ENCODE results near the gene MICAL2. TPM values are rescaled to one million over a fixed set of nuclear protein-coding genes. Genes with fewer than 3 reads are reported as not detected.
A peak's percentile ranks its signal among the peaks of the same experiment; 100 is the strongest.

The MICAL2 gene
- total RNA-seq, 1 donor = 156 TPM

DNA sequence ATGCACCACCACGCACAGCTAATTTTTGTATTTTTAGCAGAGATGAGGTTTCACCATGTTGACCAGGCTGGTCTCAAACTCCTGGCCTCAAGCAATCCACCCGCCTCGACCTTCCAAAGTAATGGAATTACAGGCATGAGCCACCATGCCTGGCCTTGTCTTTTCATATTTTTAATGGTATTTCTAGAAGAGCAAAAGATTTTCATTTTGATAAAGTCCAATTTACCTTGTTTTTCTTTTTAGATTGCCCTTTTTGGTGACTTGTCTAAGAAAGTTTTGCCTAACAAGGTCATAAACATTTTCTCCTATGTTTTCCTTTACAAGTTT lies 45.5 kb upstream of the MICAL2 start:
- no peak overlapping the region for H3K27ac ChIP-seq (ENCODE audit: low read depth, low read length)
- H3K27me3 ChIP-seq (ENCODE audit: insufficient read depth, low read length) = no peaks in the 10 kb centered on the region
- H3K4me3 ChIP-seq (ENCODE audit: insufficient read depth, low read length) = no peak overlapping the region
- no peak overlapping the region for H2AFZ ChIP-seq (ENCODE audit: low read length)
- TF ChIP-seq, protein P1, sequence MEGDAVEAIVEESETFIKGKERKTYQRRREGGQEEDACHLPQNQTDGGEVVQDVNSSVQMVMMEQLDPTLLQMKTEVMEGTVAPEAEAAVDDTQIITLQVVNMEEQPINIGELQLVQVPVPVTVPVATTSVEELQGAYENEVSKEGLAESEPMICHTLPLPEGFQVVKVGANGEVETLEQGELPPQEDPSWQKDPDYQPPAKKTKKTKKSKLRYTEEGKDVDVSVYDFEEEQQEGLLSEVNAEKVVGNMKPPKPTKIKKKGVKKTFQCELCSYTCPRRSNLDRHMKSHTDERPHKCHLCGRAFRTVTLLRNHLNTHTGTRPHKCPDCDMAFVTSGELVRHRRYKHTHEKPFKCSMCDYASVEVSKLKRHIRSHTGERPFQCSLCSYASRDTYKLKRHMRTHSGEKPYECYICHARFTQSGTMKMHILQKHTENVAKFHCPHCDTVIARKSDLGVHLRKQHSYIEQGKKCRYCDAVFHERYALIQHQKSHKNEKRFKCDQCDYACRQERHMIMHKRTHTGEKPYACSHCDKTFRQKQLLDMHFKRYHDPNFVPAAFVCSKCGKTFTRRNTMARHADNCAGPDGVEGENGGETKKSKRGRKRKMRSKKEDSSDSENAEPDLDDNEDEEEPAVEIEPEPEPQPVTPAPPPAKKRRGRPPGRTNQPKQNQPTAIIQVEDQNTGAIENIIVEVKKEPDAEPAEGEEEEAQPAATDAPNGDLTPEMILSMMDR (IDR thresholded peaks at IDR 0.05; ENCODE audit: extremely low read depth, low read depth, low read length) = no peak
- no peaks in the 10 kb centered on the region for H4K20me1 ChIP-seq (ENCODE audit: insufficient read depth, low read length)
- DNase-seq (ENCODE audit: insufficient read length, low spot score, missing footprints) = no peak
- H3K79me2 ChIP-seq (ENCODE audit: insufficient read depth, low read length) = no peaks in the 10 kb centered on the region
- H3K4me1 ChIP-seq (ENCODE audit: insufficient read depth, low read length) = peaks cover 22% of the 10 kb centered on the region
- no peaks in the 10 kb centered on the region for H3K9me3 ChIP-seq (ENCODE audit: low read depth, low read length)
- H3K4me2 ChIP-seq (ENCODE audit: insufficient read depth, low read length) = no peak overlapping the region
- no peaks in the 10 kb centered on the region for H3K36me3 ChIP-seq (ENCODE audit: insufficient read depth, low read length)

DNA sequence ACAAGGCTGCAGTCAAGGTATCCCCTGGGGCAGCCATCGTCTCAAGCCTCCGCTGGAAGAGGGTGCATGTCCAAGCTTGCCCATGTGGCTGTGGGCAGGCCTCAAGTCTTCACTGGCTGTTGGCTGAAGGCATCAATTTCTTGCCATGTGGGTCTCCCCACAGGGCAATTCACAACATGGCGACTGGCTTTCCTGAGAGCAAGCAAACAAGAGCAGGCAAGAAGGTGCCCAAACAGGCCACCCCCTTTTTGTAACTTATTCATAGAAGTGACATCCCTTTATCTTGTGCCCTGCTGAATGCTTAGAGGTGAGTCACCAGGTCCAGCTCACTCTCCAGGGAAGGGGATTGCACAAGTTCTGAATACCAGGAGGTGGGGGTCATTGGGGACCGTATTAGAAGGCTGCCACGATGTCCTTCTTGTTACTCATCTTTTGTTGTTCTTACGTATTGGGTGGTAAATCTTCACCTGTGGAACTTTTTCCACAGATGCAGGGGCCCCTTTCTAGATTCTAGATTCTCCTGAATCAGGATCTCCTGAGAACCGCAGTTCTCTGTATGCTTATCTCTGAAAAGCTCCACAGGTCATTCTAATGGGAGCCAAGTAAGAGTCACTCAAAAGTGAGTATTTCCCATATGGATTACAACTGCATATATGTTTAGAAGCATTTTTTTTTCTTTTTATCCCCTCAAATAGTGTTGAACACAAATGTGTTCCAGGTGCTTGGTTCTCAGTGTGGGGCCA lies 44.2 kb upstream of the MICAL2 start:
- TF ChIP-seq, protein P1 (IDR thresholded peaks at IDR 0.05; ENCODE audit: extremely low read depth, low read depth, low read length) = no peak
- no peaks in the 10 kb centered on the region for H3K9me3 ChIP-seq (ENCODE audit: low read depth, low read length)
- H3K4me2 ChIP-seq (ENCODE audit: insufficient read depth, low read length) = no peak overlapping the region
- H3K4me1 ChIP-seq (ENCODE audit: insufficient read depth, low read length) = peaks cover 22% of the 10 kb centered on the region
- H4K20me1 ChIP-seq (ENCODE audit: insufficient read depth, low read length) = no peaks in the 10 kb centered on the region
- H3K4me3 ChIP-seq (ENCODE audit: insufficient read depth, low read length) = no peak overlapping the region
- peak overlapping the region; percentile 86 for H3K27ac ChIP-seq (ENCODE audit: low read depth, low read length)
- DNase-seq (ENCODE audit: insufficient read length, low spot score, missing footprints) = peak; percentile 88
- H3K36me3 ChIP-seq (ENCODE audit: insufficient read depth, low read length) = no peaks in the 10 kb centered on the region
- H3K27me3 ChIP-seq (ENCODE audit: insufficient read depth, low read length) = no peaks in the 10 kb centered on the region
- no peaks in the 10 kb centered on the region for H3K79me2 ChIP-seq (ENCODE audit: insufficient read depth, low read length)
- H2AFZ ChIP-seq (ENCODE audit: low read length) = no peak overlapping the region

DNA sequence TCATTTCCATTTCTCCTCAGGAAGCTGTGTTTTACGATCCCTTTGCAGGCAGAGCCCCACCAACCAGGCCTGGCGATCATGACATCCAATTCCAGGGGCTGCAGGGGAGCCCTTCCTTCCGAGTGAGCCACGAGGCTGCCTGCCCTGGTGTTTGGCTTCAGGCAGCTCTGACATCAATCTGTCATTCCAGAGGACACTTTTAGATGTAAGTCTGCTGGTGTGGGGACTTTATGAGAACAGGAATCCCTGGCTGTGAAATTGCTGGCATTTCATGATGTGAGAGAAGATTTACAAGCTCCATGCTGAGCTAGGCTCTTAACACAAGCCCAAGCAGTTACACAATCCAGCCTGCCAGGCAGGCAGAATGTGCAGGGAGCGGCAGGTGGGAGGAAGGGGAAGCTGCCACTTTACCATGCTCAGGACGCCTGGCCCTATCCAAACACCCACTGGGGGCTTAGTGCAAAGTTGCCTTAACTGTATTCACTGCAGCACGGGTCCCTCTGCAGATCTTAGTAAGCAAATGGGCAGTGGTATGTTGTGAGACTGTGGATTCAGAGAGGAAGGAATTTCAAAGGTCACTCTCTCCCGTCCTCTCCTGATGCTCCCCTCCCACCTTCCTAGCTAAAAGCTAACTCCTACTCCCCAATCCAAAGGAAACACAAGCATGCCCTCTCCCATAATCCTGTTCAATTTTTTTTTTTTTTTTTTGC lies 43.4 kb upstream of the MICAL2 start:
- Histone ChIP-seq H3K4me1 (ENCODE audit: insufficient read depth, low read length) (peaks cover 22% of the 10 kb centered on the region), H3K4me3 (ENCODE audit: insufficient read depth, low read length) (no peak overlapping the region), H3K36me3 (ENCODE audit: insufficient read depth, low read length) (no peaks in the 10 kb centered on the region), H2AFZ (ENCODE audit: low read length) (peak overlapping the region; percentile 42), H3K9me3 (ENCODE audit: low read depth, low read length) (no peaks in the 10 kb centered on the region), H3K79me2 (ENCODE audit: insufficient read depth, low read length) (no peaks in the 10 kb centered on the region), H3K4me2 (ENCODE audit: insufficient read depth, low read length) (peak overlapping the region; percentile 0), H3K27ac (ENCODE audit: low read depth, low read length) (peak overlapping the region; percentile 86), H4K20me1 (ENCODE audit: insufficient read depth, low read length) (no peaks in the 10 kb centered on the region), H3K27me3 (ENCODE audit: insufficient read depth, low read length) (no peaks in the 10 kb centered on the region)
- TF ChIP-seq, protein P1 (IDR thresholded peaks at IDR 0.05; ENCODE audit: extremely low read depth, low read depth, low read length) = no peak
- no peak for DNase-seq (ENCODE audit: insufficient read length, low spot score, missing footprints)

DNA sequence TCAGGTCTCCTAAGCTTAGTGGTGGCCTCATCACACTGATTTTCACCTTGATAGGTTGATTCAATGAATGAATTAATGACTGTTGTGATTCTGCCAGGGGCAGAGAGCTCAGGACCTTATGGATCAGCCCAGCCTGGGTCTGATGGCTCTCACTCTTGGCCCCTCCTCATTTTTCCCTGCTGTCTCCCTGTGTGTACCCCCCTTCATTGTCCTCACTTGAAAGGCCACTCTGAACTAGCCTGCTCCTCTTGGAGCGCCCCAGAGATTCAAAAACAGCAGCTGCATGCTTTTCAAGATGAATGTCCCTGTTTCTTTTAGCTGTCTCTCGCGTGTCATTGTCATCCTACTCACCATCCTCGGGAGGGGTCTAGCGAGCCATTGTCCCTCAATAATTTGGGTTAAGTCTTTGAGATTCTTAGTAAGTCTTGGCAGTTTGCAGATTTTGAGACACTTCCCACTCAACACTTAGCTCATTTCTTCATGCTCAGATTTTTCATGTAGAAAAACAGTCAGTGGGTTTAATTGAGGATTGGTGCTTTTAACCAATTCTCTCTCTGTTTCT lies 42.5 kb upstream of the MICAL2 start:
- TF ChIP-seq, protein P1 (IDR thresholded peaks at IDR 0.05; ENCODE audit: extremely low read depth, low read depth, low read length) = no peak
- no peaks in the 10 kb centered on the region for H3K9me3 ChIP-seq (ENCODE audit: low read depth, low read length)
- DNase-seq (ENCODE audit: insufficient read length, low spot score, missing footprints) = no peak
- H3K4me1 ChIP-seq (ENCODE audit: insufficient read depth, low read length) = peaks cover 22% of the 10 kb centered on the region
- H3K36me3 ChIP-seq (ENCODE audit: insufficient read depth, low read length) = no peaks in the 10 kb centered on the region
- H3K27ac ChIP-seq (ENCODE audit: low read depth, low read length) = peak overlapping the region; percentile 86
- no peak overlapping the region for H2AFZ ChIP-seq (ENCODE audit: low read length)
- no peak overlapping the region for H3K4me2 ChIP-seq (ENCODE audit: insufficient read depth, low read length)
- H3K79me2 ChIP-seq (ENCODE audit: insufficient read depth, low read length) = no peaks in the 10 kb centered on the region
- no peaks in the 10 kb centered on the region for H4K20me1 ChIP-seq (ENCODE audit: insufficient read depth, low read length)
- no peaks in the 10 kb centered on the region for H3K27me3 ChIP-seq (ENCODE audit: insufficient read depth, low read length)
- no peak overlapping the region for H3K4me3 ChIP-seq (ENCODE audit: insufficient read depth, low read length)

Measured in osteoblast (primary cell).